CD1c-positive myeloid dendritic cell (primary cell): Measurements from ENCODE around the gene ANO3.
"Not testable (repeated sequence)": the region's sequence is repeated elsewhere in the genome, so short reads cannot be mapped to it uniquely, and the experiment has no call there.

Source experiments
- DNase-seq: peaks from one replicate; pipeline ENCODE4 v3.0.0-alpha.2; 2016; ENCODE audit errors: extremely low spot score

ANO3 gene

DNA sequence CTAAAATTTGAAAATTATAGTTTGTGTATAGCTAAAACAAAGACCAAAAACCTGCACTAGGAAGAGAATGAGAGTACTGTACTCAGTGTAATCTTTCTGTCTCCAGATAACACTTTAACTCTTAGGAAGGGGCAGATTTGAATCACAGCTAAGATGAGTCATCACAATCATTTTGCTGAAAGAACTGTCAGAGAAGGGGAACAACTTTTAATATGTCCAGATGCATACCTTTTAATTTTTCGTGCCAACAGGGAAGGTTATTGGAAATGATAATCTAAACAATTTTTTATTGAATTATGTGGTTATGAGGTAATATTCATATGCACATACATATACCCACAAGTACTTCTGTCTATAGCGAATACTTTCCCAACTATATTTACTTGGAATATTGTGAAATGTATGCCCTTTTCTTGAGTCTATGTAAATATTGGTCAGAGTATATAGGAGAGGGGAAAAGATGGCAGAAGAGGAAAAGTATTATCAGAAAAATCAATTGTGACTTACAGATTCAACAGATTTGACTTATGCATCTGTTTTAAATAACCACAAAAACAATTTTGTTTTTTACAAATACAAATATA is 291.2 kb downstream of the ANO3 start:
- no peak for DNase-seq

DNA sequence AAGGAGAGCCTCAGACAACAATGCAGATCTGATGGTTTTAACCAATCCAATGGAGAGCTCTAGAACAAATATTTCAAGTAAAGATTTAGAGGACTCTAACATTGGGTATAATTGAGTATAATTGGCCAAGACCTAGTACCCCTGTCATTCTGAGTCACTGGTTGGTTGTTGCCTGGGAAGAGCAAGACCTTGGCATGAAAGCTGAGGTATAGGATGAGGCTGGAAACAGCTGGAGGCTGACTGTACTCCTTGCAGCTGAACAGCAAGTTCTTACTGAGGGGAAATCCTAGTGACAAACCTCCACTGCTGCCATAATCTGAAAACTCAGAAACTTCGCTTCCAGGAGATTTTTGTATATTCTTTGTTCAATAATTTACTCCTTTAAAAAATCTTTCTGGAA is 294.4 kb downstream of the ANO3 start:
- no peak for DNase-seq

DNA sequence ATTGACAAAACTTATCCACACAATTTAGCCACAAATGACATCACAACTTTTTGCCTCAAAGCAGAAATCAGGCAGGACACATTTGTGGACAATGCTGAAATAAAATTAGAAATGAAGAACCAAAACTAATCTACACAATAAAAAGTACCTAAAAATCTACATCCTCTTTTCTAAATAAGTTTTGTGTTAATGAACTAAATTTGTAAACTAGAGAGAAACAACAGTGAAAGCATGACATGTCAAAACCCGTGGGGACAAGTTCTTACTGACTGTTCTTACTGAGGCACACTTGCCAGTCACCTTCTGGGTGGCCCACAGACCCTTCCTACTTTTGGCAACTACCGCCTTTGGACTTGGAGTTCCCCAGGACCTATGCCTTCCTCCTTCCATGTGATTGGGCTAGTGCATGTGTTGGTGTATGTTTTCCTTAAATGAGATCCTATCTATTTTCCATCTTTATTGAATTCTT is 300.8 kb downstream of the ANO3 start:
- no peak for DNase-seq

DNA sequence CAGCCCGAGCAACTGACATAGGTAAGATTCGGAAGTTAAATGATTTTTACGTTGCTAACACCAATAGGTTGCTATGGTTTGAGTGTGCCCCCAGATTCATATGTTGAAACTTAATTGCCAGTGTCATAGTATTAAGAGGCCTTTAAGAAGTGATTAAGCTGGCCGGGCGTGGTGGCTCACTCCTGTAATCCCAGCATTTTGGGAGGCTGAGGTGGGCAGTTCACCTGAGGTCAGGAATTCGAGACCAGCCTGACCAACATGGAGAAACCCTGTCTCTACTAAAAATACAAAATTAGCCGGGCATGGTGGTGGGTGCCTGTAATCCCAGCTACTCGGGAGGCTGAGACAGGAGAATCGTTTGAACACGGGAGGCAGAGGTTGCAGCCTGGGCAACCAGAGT is 311.4 kb downstream of the ANO3 start:
- DNase-seq: not testable (repeated sequence)

DNA sequence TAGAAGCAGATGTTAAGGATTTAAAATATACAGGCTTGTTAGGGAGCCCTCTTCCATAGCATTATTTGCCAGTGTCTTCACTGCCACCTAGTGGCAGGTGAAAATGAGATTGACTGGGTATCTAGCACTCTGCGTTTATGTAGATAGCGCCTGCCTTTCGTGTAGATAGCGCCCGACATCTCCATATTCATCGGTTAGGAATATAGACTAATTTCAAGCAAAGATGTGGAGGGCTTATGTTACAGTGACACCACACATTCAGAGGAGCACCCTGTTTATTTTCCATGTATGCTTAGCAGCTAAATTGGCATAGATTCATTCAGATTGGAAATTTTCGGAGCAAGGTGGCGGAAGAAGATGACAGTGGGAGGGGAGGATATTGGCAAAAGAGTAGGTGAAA is 318.0 kb downstream of the ANO3 start:
- DNase-seq: peak; percentile 32

DNA sequence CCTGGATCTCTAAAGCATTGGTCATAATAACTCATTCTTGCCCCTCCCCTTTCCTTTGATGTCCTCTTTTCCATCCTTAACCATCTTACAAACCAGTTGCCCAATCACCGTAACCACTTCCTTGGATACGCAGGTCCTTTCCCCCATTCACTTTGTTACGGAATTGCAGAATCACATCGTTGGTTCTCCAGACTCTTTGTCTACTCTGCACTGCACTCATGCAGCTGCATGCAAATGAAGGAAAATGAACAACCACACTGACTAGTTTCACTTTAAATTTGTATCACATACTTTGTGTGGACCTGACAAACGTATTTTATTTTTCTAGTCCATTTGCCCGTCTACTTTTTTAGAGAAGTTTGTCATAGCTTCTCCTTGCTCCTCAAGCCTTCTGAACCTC is 320.0 kb downstream of the ANO3 start:
- DNase-seq: no peak

DNA sequence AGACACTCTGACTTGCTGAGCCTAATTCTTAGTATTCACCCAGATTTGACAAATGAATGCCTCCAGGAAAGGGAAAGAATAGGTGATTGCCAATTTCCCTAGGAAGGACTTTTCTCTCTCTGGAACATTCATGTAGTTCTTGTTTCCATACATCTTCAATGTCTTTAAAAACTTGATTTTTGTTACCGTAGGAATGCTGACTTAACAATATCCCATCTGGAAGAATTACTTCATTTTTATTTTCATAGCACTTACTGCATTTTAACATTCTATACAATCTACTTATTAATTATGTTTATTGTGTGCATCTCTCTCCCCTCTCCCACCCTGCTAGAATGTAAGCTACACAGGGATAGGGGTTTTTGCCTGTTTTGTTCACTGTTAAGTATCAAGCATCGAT is 323.4 kb downstream of the ANO3 start:
- DNase-seq: no peak

DNA sequence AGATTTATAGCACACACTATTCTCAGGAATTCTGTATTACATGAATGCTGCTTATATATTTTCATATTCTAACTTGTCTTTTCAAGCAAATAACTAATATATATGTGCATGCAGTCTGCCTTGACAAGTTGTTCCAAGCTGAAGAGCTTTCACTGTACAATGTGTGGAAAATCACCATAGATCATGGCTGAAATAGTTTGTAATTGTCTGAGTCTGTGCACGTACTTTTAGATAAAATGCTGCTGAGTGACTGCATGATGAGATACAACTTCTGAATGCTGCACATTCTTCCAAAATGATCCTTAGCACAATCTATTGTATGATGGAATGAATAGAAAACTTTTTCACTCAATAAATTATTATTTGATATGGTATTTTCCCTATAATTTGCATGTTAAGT is 331.0 kb downstream of the ANO3 start:
- DNase-seq: no peak

DNA sequence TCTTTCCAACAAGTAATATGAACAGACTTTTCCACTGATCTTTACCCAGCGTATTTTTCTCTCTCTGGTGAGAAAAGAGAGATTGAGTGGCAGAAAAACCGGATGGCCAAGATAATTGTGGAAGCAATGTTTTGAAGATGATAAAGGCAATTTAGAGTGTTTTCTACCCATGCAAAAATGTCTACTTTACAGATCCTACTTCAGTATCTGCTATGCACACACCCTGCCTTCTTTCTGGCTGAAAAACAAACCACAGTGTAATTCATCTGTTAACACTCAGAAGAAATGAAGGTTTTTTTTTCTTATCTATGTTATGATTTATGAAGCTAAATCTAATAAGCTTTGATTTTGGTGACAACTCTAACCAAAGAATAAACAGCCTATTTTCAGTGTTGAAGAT is 333.1 kb downstream of the ANO3 start:
- no peak for DNase-seq

DNA sequence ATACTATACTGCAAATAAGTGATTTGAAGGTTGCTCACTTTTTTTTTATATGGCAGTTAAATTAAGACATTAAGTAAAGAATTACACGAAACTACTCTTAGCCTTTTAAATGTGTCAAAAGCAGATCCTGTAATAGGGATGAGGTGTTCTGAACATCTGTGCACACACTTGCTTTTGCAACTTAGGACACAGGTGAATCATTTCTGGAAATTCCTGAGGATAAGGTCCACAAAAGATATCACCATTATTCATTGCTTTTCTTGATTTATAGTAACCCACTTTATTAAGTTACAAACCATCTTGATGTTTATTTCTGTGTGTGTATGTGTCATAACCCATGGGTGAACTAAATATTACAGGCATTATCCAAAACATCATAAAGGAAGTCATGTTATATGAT is 334.0 kb downstream of the ANO3 start:
- no peak for DNase-seq

DNA sequence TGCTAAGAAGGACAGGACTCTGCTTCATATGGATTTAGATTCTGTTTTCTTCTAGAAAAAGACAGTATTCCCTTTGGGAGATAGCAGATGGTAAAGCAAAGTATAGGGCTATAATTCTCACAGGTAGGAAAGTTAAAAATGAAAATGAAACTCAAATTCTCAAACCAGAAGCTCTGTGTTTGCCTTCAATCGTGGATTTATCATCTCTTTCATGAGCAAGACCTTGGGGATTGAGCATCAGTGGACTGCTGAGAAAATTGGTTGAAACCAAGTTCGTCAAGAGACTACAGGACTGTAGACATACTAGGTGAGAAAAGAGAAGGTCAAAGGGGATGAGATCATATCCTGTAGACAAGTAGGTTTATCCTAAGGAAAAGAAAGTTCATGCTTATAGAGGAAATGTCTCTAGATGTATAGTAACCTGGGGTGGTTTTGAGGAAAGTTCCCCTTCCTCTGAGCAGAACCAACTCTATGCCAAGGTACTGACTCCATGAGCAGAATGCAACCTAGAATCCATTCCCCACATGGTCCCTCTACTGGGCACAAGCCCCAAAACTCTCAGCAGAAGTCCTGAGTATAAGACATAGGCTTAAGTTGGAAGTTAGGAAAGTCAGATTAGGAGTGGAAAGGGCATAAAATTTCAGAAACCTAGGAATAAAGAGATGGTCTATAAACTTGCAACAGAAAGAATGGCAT is 343.5 kb downstream of the ANO3 start:
- DNase-seq: no peak

DNA sequence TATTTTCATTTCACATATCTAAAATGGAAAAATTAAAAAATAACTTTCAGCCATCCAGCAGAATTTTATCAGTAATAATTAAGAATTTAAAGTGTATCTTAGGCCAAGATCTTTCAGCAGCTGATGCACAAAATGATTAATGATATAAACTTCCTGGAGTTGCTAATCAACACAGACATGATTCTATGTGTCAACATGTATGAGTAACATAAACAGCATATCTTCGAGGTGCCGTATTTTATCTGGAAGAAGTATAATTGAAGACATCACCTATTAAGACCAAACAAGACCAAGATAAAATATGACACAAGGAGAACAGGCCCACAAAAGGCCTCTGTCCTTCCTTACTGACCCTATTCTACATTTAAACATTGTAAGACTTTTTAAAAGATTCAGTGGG is 344.7 kb downstream of the ANO3 start:
- DNase-seq: no peak

DNA sequence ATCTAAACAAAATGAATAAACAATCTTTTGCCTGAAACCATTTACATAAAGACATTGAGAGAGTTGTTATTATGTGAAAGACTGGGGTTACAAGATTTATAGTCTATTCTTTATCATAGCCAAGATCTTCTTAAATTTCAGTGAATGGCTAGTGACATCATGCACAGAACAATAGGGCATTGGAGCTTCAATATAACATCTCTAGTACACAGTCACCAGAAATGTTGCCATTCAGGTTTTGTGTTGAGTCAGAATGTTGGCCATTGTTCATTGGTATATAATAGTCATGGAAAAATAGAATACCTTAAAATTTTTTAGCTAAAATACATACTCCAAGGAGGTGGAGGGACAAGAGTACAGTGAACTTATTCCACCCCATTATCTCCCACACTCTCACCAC is 345.6 kb downstream of the ANO3 start:
- no peak for DNase-seq

DNA sequence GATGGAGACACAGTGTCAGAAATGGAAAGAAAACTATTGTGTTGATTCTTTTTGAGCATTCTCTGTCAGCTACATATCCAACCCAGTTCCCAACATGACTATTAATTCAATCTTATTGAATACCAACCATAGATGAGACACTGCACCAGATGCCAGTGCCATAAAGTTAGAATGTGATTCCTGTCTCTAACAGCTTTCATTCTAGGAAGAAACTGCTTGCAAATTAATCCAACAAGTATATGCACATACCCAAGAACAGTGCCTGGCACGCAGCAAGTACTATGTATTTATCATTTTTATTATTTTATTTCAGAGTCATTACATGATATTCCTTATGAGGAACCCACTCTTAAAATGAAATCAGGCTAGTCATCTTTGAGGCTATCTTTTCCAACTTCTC is 355.4 kb downstream of the ANO3 start:
- no peak for DNase-seq

DNA sequence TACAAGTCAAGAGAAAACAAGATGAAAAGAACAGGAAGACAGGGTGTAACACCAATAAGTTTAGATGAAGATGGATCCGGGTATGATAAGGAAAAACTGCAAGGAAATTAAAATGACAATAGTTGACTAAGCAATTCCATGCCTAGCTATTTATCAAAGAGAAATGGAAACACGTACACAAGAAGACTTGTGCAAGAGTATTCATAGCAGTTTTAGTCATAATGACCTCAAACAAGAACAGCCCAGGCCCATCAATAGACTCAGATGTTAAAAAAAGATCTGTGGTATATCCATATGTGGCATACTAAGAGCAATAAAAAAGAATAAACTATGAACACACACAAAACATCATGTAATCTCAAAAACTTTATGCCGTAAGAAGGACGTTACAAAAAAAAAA is 356.8 kb downstream of the ANO3 start:
- DNase-seq: no peak

DNA sequence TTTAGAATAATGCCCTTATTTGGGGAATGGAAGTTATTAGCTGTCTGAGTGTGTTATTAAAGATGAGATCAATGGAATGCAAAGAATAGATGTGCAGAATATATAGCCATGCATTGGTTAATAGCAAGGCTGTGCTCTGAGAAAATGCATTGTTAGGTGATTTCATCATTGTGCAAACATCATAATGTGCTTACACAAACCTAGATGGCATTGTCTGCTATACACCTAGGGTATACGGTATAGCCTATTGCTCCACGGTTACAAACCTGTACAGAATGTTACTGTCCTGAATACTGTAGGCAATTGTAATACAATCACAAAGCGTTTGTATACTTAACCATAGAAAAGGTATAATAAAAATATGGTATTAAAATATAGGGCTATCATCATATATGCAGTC is 364.4 kb downstream of the ANO3 start:
- no peak for DNase-seq

DNA sequence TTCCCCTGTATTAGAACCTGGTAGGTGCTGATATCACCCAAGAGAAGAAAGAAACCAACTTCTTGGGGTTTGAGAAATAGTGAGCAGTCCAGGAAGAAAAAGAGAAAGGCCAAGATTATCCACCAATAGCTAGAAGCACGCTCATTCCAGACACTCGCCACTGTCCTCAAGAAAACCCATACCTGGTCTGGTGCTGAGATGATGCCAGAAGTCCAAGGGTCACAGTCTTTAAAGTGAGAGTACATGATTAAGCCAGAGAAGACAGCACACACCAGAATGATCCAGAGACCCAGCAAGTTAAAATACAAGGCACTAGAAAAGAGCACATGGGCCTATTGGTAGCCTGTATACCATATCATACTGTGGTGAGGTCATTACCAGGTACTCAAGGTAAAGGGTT is 366.3 kb downstream of the ANO3 start:
- DNase-seq: no peak

DNA sequence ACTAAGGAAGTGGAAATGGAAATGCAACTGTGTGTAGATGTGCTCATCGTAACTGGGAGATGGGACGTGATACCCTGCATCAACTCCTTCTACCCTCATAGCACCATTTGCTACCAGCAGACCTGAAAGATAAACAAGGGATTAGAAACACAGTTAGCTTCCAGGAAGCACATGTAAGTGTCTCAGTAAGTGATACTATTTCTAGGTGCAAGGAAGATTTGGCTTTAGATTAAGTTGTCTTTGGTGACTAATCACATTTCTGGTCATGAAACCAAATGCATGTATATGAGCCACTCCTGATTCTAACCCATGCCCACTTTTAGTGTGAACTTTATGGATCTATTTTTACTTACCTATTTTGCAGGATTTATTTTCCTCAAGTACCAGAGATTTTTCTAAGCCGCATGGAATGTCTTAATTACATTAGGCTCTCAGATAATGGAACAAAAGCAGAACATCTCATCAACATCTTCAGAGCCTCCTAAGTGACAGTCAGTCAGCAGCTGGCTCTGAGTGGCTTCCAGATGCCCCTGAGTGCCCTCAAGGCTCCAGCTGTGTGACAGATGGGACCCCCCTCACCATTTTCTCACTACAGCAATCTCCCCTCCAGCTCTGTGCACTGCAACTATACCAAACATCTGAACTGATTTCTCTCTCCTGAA is 368.8 kb downstream of the ANO3 start:
- no peak for DNase-seq

DNA sequence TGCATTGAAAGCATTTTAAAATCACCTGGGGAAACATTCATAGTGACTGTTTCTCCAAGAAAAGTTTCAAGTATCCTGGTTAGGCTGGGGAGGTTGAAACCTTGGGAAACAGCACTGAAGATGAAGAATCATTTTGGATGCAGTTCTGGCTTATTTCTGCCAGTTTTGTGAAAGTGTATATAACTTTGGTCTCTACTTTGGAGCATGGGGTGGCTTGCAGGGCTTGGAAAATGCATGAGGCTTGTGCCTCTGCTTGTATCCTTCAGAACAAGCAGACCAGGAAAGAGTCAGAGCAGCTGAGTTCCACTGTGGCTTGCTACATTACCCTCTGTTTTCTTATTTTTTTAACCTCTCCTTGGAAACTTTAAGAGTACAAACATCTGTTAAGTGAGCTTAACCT is 370.5 kb downstream of the ANO3 start:
- DNase-seq: no peak

DNA sequence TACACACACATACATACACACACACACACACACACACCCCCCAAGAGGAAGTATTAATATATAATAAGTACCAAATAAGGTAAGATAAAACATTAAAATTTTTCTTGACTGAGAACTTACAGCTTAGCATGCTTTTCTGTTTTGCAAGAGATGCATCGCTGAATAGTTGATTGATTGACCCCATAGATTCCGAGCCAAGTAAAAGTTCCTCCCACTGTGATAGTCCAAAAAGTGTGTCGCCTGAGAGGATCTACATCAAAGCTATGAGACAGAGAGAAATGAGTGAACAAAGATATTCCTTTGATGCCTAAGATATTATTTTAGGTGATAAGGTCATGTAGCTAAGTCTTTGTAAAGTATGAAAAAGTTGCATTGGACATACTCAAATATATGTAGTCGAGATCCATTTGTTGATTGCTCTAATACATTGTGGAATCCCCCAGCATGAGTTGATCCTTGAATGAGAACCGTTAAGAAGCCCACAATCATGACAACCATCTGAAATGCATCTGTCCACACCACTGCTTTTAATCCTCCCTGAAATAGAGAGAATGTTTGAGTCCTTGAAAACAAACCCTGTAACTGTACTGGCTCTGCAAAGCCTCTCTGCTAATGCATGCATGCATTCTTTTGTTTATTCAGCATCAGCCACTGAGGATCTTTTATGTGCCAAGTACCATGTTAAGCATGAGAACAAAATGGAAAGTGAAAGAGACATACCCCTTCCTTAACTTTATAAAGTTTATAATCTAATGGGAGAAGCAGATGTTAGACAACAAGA is 371.7 kb downstream of the ANO3 start:
- no peak for DNase-seq

DNA sequence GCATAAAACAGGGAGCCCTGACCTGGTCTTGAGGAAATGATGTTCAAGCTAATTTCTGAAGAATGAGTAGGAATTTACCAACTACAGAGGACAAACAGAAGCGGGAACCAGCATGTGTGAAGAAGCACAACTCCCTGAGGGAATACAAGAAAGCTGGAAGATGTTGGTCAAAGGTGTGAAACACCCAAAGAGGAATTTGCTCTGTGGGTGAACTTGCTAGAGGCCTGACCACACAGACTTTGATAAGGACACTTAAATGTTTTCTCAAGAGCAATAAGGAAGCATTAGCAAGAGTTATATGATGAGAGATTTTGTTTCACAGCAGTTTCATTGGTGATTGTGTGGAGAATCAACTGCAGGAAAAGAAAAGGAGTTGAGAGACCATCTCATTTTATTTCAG is 372.3 kb downstream of the ANO3 start:
- DNase-seq: no peak

DNA sequence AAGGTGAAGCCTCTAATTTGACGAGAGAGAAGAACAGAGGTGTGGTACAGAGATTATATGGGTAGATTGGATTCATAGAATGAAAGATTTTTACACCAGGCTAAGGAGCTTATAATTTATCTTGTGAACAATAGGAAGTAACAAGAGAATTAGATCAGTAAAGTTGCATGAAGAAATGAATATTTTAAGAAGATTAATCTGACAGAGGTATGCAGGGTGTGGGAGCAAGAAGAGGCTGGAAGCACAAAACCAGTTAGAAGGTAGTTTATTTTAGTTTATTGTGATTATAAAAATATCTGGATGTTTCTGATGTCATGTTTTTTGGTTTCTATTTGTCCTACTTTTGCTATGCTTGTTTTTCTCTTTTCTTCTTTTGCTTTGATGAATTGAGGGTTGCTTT is 374.3 kb downstream of the ANO3 start:
- no peak for DNase-seq
